ENCODE data around the gene ALG10.
"Not testable (repeated sequence)": the region's sequence is repeated elsewhere in the genome, so short reads cannot be mapped to it uniquely, and the experiment has no call there.

The ALG10 gene, protein sequence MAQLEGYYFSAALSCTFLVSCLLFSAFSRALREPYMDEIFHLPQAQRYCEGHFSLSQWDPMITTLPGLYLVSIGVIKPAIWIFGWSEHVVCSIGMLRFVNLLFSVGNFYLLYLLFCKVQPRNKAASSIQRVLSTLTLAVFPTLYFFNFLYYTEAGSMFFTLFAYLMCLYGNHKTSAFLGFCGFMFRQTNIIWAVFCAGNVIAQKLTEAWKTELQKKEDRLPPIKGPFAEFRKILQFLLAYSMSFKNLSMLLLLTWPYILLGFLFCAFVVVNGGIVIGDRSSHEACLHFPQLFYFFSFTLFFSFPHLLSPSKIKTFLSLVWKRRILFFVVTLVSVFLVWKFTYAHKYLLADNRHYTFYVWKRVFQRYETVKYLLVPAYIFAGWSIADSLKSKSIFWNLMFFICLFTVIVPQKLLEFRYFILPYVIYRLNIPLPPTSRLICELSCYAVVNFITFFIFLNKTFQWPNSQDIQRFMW

DNA sequence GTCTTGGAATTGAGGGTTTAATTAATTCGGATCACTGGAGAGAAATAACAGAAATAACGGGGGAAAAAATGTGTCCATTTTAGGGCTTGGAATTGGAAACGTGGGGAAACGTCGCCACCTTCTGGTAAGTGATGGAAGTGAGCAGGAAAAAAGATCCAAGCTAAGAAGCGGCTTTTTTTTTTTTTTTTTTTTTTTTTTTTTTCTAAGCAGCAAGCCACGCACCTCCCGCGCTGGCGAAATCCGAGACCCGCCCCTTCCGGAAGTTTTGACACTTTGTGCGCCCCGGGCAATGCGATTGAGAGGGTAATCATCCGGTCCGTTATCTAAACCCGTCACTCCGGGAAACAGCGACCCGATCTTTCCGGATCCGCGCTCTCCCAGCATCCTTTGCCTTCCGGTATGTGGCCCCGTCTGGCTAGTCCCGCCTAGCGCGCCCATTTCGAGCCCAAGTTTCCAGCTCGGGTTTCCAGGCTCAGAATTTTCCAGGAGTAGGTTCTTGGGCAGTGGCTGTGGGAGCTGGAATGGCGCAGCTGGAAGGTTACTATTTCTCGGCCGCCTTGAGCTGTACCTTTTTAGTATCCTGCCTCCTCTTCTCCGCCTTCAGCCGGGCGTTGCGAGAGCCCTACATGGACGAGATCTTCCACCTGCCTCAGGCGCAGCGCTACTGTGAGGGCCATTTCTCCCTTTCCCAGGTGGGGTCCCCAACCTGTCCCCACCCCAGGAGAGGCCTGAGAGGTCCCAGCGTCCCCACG lies at the start of gene ALG10:
Gene ALG10, plus strand, starts transcription at position 418 of the 752 bp plus-strand sequence. Its CDS starts 104 bp downstream, at position 522.
- DNase-seq (ENCODE audit: low read depth) = peak; percentile 91
- H3K4me3 ChIP-seq (ENCODE audit: low read depth, low read length) = peak within 1 kb of the TSS; percentile 69

DNA sequence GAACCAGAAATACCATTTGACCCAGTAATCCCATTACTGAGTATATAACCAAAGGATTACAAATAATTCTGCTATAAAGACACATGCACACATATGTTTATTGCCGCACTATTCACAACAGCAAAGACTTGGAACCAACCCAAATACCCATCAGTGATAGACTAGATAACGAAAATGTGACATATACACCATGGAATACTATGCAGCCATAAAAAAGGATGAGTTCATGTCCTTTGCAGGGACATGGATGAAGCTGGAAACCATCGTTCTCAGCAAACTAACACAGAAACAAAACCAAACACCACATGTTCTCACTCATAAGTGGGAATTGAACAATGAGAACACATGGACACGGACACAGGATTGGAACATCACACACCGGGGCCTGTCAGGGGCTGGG lies 49.4 kb upstream of the ALG10 start:
- H3K4me3 ChIP-seq (ENCODE audit: low read depth, low read length); DNase-seq (ENCODE audit: low read depth): not testable (repeated sequence)

DNA sequence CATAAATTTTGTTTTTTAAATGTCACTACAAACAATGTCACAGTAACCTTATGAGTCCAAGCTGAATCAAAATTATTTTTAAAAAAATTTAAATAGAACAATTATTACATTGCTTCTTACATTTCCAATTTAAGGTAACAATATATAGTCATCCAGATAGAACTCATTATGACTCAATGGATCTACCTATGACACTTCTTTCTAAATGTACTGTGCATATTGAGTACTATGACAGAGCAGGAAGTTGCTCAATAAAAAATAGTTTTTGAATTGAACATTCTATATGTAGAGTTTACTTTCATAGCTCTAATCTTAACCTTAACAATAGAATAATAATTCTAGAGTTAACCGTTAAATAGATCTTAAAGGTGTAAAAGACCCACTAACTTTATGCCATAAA lies 44.4 kb upstream of the ALG10 start:
- no peak overlapping the region for H3K4me3 ChIP-seq (ENCODE audit: low read depth, low read length)
- DNase-seq (ENCODE audit: low read depth) = no peak

DNA sequence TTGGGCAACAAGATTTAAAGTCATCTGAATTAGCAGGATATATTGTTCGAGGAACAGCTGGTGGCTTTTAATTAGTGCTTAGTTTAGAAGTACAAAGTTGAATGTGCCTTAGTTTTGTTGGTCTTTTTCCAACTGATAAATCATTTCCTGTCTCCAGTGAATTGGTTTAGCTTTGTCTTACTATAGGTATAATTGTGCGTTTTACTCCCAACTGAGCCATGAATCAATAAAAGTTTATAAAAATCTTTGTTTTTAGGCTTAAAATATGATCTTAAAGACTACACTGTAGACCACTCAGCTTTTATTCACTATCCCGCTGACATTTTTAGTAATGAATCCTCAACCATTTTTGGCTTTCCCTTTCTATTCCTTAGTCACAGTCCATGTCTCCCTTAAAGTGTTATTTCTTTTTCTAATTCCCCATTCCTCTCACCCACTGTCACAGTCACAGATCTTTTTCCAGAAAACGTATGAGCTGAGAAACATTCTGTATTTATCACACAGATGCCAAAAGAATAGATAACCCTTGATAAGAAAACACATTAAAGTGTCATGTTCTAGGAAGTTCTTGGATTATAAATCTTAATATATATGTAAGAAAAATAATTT lies 34.0 kb upstream of the ALG10 start:
- no peak for DNase-seq (ENCODE audit: low read depth)
- H3K4me3 ChIP-seq (ENCODE audit: low read depth, low read length) = no peak overlapping the region

DNA sequence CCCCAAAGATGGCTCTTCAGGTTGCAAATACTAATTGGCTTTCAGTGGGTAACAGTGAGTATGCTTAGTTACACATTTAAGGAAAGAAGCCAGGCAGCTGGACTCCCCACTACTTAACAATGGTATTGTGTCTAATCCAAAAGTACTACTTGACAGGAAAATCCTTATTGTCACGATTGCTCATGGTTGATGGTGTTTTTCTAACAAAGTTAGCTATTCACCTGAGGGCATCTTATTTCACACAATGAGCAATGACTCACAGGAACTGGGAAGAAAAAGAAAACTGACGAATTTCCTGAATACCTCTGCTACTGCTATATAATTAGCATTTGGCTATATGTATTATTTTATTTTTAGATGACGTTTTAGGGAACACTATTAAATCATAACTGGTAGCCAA lies 33.4 kb upstream of the ALG10 start:
- no peak overlapping the region for H3K4me3 ChIP-seq (ENCODE audit: low read depth, low read length)
- no peak for DNase-seq (ENCODE audit: low read depth)

DNA sequence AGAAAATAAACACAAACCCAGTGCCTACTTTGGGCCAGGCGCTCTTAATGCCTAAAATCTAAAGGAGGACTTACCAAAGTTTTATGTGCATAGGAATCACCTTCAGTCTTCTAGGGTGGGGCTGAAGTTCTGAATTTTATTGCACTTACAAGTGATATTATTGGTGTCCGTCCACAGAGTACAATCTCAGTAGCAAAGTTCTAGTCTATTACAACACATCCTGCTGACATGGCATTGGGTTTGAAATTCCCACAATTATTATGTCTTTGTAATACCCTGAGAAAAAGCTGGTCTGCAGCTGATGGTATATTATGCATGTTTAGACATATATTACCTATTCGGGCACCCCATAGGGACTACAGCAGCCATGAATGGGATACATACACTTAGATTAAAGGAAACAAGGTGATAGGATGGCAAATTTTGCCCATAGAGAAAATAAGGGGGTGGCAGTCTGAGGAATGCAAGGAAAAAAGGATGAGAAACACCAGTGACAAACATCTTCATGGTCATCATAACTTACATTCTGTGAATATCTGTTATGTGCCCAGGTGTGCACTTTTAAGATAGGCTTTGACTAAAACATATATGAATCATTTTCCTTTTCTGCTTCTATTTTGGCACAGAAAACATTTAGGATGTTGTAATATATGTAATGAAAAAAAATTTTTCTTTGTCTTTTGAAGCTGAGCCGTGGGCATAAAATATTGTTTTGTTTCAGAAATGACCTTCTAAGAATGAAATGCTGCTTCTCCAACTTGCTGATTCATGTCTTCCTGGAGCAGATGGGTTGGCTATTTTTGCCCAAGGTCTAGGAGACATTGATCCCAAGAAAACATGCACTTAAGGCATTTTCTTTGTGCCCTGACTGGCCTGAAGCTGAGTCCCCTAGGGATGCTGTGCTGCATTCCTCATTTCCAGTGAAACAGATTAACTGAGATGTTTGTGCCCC lies 27.2 kb upstream of the ALG10 start:
- DNase-seq (ENCODE audit: low read depth) = no peak
- no peak overlapping the region for H3K4me3 ChIP-seq (ENCODE audit: low read depth, low read length)

DNA sequence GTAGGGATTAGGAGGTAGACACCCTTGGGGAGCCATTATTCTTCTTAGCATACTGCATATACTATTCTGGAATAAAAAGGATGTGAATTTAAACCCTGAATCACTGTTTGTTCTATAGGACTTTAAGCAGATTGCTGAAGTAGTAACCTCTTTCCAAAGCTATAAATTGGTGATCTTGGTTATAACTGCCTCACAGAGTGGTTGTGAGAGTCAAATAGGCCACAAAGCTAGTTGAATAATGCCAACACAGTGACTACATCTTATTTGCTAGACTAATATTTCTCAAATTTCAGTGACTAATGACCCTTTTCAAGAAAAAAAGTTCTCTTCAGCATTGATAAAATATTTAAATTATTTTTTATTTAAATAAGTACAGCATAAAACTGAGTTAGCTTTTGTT lies 13.5 kb upstream of the ALG10 start:
- DNase-seq (ENCODE audit: low read depth); H3K4me3 ChIP-seq (ENCODE audit: low read depth, low read length): not testable (repeated sequence)

DNA sequence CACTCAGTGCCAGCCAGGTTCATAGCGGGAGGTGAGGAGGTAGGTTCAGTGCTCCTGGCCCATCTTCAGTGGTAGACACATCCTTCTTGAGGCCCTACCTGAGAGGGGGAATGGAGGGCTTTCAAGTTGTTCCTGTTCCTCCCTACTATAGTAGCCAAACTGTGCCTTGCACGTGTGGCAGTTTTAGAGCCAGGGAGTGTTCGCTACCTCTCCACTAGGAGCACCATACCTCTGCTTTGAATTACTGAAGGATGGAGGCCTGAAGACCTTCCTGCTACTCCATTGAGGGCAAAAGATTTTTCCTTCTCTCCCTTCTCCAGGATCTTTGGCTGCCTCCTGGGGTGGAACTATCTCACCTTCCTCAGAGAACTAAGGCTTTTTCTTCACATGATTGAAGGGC lies 5.9 kb upstream of the ALG10 start:
- no peak overlapping the region for H3K4me3 ChIP-seq (ENCODE audit: low read depth, low read length)
- no peak for DNase-seq (ENCODE audit: low read depth)

DNA sequence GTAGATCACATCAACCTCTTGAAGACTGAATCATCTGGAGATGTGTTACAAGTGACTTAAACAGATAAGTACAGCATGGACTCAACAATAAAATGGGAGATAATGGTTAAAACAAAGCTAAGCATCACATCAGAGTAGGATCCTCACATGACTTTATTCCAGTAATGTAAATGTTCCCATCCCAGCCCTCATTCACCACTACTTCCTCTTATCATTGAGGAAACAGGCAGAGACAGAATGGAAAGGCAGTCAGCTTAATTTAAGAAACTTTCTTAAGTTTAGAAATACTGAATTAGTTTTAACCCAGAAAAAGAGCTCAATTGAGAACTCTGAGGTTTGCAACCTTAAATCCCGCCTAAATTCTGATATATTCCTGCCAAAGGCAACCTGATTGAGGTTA lies 1.2 kb upstream of the ALG10 start:
- no peak overlapping the region for H3K4me3 ChIP-seq (ENCODE audit: low read depth, low read length)
- DNase-seq (ENCODE audit: low read depth) = no peak

DNA sequence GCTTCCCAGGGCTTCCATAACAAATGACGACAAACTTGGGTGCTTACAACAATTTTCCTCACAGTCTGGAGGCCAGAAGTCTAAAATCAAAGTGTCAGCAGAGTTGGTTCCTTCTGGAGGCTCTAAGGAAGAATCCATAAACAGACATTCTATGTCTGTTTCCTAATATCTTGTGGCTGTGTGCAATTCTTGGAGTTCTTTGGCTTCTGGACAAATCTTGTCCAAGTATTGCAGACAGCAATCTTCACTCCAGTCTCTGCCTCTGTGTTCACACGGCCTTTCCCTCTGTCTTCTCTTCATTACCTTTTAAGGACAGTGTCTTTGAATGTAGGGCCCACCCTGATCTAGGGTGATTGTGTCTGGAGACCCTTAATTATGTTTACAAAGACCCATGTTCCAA lies 5.4 kb downstream of the ALG10 start:
- not testable (repeated sequence) for DNase-seq (ENCODE audit: low read depth); H3K4me3 ChIP-seq (ENCODE audit: low read depth, low read length)

DNA sequence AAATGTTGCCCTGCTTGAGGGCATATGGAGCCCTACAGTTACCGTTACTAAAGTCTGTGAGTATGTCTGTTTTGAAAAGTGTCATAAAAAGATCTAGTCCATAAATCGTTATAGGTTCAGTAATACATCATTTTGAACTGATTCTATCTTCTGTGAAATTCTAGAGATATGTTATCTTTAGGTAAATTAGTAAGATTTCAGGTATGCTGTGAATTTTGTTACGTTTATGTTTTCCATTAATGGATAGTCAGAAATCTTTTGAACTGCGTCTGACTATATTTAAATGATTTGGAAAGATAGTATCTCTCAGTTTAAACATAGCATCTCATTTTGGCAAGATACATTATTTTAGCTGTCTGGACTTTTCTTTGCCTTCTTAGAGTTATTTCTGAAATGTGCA lies 8.3 kb downstream of the ALG10 start:
- no peak overlapping the region for H3K4me3 ChIP-seq (ENCODE audit: low read depth, low read length)
- DNase-seq (ENCODE audit: low read depth) = no peak

DNA sequence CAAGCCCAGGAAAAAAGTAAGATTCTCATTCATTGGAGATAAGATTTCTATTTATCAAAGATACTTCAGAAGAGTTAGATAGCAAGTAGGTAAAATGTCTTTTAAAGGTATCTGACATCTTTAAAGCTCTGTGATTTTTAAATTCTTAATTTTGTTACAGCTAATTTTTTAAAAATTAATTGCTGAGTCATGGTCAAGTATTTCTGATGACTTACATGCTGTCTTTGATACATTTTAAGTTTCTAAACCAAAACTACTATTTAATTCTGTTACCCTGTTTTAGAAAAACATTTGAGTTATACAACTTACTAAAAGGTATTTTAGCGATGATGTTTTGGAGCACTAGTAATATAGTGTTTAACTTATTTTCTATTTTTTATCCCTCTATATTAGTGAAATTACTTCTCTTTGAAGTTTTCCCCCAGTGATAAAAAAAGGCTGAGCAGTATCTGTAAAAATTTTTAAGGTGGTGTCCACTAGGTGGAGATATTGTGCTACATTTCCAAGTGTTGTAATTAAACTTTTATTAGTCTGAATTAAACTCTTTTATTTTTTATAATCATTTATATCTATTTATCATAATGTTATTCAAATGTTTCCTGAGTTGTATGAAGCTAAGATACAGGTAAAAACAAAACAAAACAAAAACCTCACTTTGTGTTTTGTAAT lies 11.5 kb downstream of the ALG10 start:
- H3K4me3 ChIP-seq (ENCODE audit: low read depth, low read length) = no peak overlapping the region
- DNase-seq (ENCODE audit: low read depth) = no peak

DNA sequence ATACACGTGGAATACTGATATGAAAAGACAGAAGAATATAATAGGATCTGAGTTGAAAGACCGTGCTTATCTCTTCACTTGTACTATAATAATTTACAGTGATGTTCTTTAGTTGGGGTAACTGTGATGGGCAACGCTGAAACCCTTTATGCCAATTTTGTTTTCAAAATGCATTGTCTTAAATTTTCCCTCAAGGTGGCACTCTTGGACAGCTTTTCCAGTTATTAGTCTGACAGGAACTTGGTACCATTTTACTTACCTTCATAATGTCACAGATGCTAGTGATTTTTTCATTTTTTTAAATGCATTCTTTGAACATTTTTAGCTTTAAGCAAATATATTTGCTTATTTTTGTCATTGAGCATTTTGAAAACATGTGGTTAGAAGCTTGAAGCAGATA lies 16.1 kb downstream of the ALG10 start:
- DNase-seq (ENCODE audit: low read depth); H3K4me3 ChIP-seq (ENCODE audit: low read depth, low read length): not testable (repeated sequence)

DNA sequence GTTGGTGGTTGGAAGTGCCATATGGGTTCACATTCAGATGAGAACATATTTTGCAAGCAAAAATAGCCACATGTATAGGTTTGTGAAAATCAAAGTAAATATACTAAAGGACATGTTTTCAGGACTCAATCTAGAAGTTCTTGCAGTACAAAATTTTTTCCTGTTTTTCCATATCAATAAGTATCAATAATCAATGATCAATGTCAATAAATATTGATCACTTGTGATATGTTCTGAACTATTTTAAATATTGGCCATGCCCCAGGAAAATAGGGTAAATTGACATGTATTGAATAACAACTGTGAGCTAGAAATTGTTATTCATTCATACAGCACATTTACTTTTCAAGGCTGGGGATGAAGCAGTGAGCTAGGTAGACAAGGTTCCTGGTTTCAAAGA lies 24.3 kb downstream of the ALG10 start:
- DNase-seq (ENCODE audit: low read depth) = no peak
- no peak overlapping the region for H3K4me3 ChIP-seq (ENCODE audit: low read depth, low read length)

DNA sequence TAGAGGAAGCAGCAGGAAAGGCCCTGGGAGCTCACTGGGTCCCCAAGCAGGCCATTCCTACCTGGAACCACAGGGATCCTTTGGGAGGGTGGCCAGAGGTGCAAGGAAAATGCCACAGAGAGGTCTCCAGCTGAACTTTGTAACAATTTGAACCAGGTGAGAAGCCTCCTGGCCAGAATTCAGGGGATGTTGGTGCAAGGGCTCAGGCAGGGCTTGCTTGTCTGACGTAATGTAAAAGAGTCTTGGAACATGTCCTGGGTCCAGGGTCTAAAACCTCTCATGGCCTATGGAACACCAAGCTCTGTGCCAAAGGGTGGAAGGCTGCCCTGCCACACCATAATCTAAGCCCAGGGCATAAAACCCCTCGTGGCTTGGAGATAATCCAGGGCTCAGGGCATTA lies 25.6 kb downstream of the ALG10 start:
- not testable (repeated sequence) for H3K4me3 ChIP-seq (ENCODE audit: low read depth, low read length); DNase-seq (ENCODE audit: low read depth)

DNA sequence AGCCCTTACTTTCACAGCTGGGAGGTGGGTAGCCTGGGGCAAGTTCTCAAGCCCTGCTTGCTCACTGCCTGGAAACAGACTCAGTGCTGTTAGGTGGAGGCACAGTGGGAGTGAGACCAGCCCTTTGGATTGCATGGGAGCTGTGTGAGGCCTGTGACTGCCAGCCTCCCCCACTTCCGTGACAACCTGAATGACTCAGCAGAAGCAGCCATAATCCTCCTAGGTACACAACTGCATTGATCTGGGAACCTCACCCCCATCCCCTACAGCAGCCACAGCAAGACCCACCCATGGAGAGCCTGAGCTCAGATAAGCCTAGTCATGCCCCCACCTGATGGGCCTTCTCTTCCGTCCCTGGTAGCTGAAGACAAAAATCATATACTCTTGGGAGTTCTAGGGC lies 26.4 kb downstream of the ALG10 start:
- H3K4me3 ChIP-seq (ENCODE audit: low read depth, low read length) = no peak overlapping the region
- no peak for DNase-seq (ENCODE audit: low read depth)

DNA sequence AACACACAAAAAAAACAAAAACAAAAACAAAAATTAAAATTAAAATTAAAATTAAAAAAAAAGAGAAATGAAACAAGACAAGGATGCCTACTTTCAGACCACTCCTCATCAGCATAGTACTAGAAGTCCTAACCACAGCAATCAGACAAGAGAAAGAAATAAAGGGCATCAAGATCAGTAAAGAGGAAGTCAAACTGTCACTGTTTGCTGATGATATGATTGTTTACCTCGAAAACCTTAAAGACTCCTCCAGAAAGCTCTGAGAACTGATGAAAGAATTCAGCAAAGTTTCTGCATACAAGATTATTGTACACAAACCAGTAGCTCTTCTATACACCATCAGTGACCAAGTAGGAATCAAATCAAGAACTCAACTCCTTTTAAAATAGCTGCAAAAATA lies 29.2 kb downstream of the ALG10 start:
- DNase-seq (ENCODE audit: low read depth) = no peak
- H3K4me3 ChIP-seq (ENCODE audit: low read depth, low read length) = no peak overlapping the region

DNA sequence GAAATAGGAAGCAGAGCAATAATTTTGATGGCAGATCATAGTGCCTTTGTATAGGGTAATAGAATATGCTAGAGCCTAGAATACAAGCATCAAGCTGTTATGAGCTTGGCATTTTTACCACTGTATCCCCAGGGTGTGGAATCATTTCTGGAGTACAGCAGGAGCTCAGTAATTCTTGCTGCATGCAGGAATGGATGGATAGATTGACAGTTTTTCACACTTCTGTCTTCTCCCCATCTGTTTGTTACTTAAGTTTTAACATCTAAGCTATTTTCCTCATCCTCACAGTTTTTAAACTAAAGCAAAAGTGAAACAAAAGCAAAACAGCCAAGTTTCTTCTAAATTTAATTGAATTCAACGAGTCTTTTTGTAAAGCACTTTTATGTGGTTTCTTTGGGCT lies 32.6 kb downstream of the ALG10 start:
- no peak overlapping the region for H3K4me3 ChIP-seq (ENCODE audit: low read depth, low read length)
- DNase-seq (ENCODE audit: low read depth) = no peak
